Right lobe of liver (tissue), 6 donors: Measurements from ENCODE around the gene DNAJB9. TPM values are rescaled to one million over a fixed set of nuclear protein-coding genes. Genes with fewer than 3 reads are reported as not detected.

Source experiments
- ATAC-seq, 4 donors: fragments of 200-7000 bp; cut with Tn5 transposase; one replicate each; pipeline ENCODE4 v1.9.1; 2020; ENCODE audit warnings: mild to moderate bottlenecking in 4 of 4, moderate library complexity in 4 of 4
- DNase-seq, 3 donors: peaks; one replicate each; pipeline ENCODE4 v3.0.0-alpha.2; 2020
- H3K27ac ChIP-seq, 3 donors: fragments of 200-600 bp; one replicate each; pipeline ENCODE4 v1.8.0; 2022
- H3K27me3 ChIP-seq, 2 donors: fragments of 200-600 bp; one replicate each; pipeline ENCODE4 v1.8.0; 2022
- H3K36me3 ChIP-seq, 4 donors: fragments of 200-600 bp; sonication (generic) in 1 of 4; one replicate each; pipeline versions ENCODE4 v1.5.1 to v1.8.0; 2017 to 2022; ENCODE audit warnings: control low read depth in 1 of 4
- H3K4me1 ChIP-seq, 4 donors: fragments of 200-600 bp; sonication (generic) in 1 of 4; one replicate each; pipeline versions ENCODE4 v1.5.1 to v1.8.0; 2017 to 2022; ENCODE audit warnings: control low read depth in 1 of 4
- H3K4me3 ChIP-seq, 3 donors: fragments of 200-600 bp; one replicate each; pipeline ENCODE4 v1.8.0; 2022
- H3K9me3 ChIP-seq, 4 donors: fragments of 200-600 bp; sonication (generic) in 1 of 4; one replicate each; pipeline versions ENCODE4 v1.5.1 to v1.8.0; 2017 to 2022; ENCODE audit warnings: control low read depth in 1 of 4
- POLR2A ChIP-seq: fragments of 450-650 bp; IDR thresholded peaks from one replicate; pipeline ENCODE4 v1.6.1; 2017; ENCODE audit warnings: antibody characterized with exemption, mild to moderate bottlenecking
- WGBS: methylation state at CpG from one replicate; pipeline ENCODE4 v1.1.6; 2018; ENCODE audit warnings: low coverage, low lambda C conversion rate; ENCODE audit not compliant: insufficient coverage; ENCODE audit errors: missing lambda C conversion rate; 5-methylcytosine and 5-hydroxymethylcytosine counted together
- intact Hi-C, 2 donors: fragments of 100-400 bp; cut with DNase I; formaldehyde crosslinking; loops; one replicate each; pipeline versions ENCODE4 v1.11.2 to v1.14.1; 2022
- total RNA-seq, 6 experiments: library from RNA; depleted of rRNA in 2 of 6; stranded (reverse); fragments of >200 nt in 2 of 6; fragmentation: NEBNext Ultra II Directional in 3 of 6; extraction: Animal tissue kit (Norgen Biotek cat#: 25700) in 3 of 6; gene quantifications; one replicate each; pipeline versions ENCODE4 v1.1.0 to v1.2.4, GENCODE V29; 2016 to 2023
- TF ChIP-seq, protein P1 (sequence below), 4 donors: fragments of 200-600 bp in 3 of 4; fragments of 450-650 bp in 1 of 4; IDR thresholded peaks; one replicate each; pipeline versions ENCODE4 v1.5.1 to v1.8.0; 2016 to 2022; ENCODE audit warnings: antibody characterized with exemption in 4 of 4, mild to moderate bottlenecking in 2 of 4
- donor health status: DM: no; HTN: yes; CAD: no.
- donor health status: DM: no; HTN: no; CAD: no.
- donor health status: DM: no; HTN: no; CAD: no.
- donor health status: DM: no; HTN: yes; CAD: no.
- donor health status: DM: no; HTN: yes; CAD: no.

Gene DNAJB9
- total RNA-seq, 6 experiments from 2014 or later: 39.1 to 57.0 (median 53.4) TPM

GRCh38 chr7:108584211-108584610 lies 14.5 kb downstream of the DNAJB9 start:
- intact Hi-C loops: no loop called here
- no peaks in the 10 kb centered on the region for H3K27me3 ChIP-seq

DNA sequence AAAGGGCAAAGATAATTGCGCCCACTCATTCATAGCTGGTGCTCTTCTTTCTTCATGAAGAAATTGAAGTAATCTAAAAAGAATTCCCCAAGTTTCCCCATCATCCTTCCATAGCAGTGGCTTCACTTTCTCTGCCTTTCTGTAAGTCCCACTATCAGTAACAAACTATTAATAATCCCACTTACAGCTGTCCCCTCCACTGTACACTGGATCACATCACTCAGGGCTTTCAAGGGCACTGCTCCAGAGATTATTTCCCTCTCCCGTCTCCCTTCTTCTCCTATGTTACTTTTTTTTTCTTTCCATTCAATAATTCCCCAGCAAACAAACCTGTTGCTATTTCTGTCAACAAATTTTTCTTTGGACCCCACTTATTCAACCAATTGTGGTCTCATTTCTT lies 16.2 kb downstream of the DNAJB9 start:
- Histone ChIP-seq H3K27ac (no peak overlapping the region), H3K27me3 (no peaks in the 10 kb centered on the region), H3K9me3 (no peaks in the 10 kb centered on the region), H3K36me3 (no peaks in the 10 kb centered on the region), H3K4me1 (no peaks in the 10 kb centered on the region), H3K4me3 (no peak overlapping the region)
- WGBS: 83% methylated on average over 2 of the region's 2 CpGs
- DNase-seq (no peak), ATAC-seq (no peak)
- no peak for TF ChIP-seq POLR2A
- TF ChIP-seq, protein P1, sequence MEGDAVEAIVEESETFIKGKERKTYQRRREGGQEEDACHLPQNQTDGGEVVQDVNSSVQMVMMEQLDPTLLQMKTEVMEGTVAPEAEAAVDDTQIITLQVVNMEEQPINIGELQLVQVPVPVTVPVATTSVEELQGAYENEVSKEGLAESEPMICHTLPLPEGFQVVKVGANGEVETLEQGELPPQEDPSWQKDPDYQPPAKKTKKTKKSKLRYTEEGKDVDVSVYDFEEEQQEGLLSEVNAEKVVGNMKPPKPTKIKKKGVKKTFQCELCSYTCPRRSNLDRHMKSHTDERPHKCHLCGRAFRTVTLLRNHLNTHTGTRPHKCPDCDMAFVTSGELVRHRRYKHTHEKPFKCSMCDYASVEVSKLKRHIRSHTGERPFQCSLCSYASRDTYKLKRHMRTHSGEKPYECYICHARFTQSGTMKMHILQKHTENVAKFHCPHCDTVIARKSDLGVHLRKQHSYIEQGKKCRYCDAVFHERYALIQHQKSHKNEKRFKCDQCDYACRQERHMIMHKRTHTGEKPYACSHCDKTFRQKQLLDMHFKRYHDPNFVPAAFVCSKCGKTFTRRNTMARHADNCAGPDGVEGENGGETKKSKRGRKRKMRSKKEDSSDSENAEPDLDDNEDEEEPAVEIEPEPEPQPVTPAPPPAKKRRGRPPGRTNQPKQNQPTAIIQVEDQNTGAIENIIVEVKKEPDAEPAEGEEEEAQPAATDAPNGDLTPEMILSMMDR (IDR thresholded peaks at IDR 0.05): no peak
- intact Hi-C loops: no loop called here

More at GRCh38 chr7:108584211-108584610, 14.5 kb downstream of the DNAJB9 start:
- ATAC-seq (no peak), DNase-seq (no peak)
- WGBS: 100% methylated on average over 1 of the region's 1 CpG
- TF ChIP-seq, protein P1 (IDR thresholded peaks at IDR 0.05): no peak
- no peak for TF ChIP-seq POLR2A
- H3K9me3 ChIP-seq: no peaks in the 10 kb centered on the region
- no peaks in the 10 kb centered on the region for H3K36me3 ChIP-seq
- H3K4me1 ChIP-seq: no peaks in the 10 kb centered on the region
- H3K27ac ChIP-seq: no peak overlapping the region
- no peak overlapping the region for H3K4me3 ChIP-seq

GRCh38 chr7:108586274-108586710 lies 16.6 kb downstream of the DNAJB9 start:
- no peaks in the 10 kb centered on the region for H3K36me3 ChIP-seq
- no peak for TF ChIP-seq POLR2A
- TF ChIP-seq, protein P1 (IDR thresholded peaks at IDR 0.05): no peak
- ATAC-seq (no peak), DNase-seq (no peak)
- no peak overlapping the region for H3K27ac ChIP-seq
- H3K27me3 ChIP-seq: no peaks in the 10 kb centered on the region
- intact Hi-C loops: no loop called here
- no peaks in the 10 kb centered on the region for H3K9me3 ChIP-seq
- H3K4me1 ChIP-seq: no peaks in the 10 kb centered on the region
- 67% methylated on average over 2 of the region's 3 CpGs for WGBS
- no peak overlapping the region for H3K4me3 ChIP-seq

DNA sequence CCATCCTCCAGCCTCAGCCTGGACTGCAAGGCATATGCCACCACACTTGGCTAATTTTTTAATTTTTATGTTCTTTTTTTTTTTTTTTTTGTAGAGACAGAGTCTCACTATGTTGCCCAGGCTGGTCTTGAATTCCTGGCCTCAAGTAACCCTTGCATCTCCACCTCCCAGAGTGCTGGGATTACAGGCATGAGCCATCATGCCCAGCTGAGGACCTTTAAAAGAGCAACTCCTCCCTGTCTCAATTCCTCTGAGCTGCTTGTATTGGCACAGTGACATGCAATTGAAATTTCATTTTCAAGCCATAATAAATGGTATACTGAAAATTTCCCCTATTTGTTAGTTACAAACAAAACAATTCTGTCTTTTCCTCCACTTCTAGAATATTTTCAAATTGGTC lies 19.5 kb downstream of the DNAJB9 start:
- ATAC-seq: no peak

More for the DNA sequence above, 19.5 kb downstream of the DNAJB9 start:
- no peak for DNase-seq
- Histone ChIP-seq H3K4me1 (no peaks in the 10 kb centered on the region), H3K4me3 (no peak overlapping the region), H3K9me3 (no peaks in the 10 kb centered on the region), H3K27me3 (no peaks in the 10 kb centered on the region), H3K27ac (no peak overlapping the region), H3K36me3 (no peaks in the 10 kb centered on the region)
- intact Hi-C loops: no loop called here
- TF ChIP-seq POLR2A: no peak
- TF ChIP-seq, protein P1 (IDR thresholded peaks at IDR 0.05): no peak
